22Rv1 (cell line): ENCODE data around the gene BEX4.

Experiments
- ZFX ChIP-seq: fragments of 450-650 bp; IDR thresholded peaks from 2 replicates; pipeline ENCODE4 v1.6.1; 2017; ENCODE audit warnings: antibody characterized with exemption, borderline replicate concordance
- TF ChIP-seq, protein P1 (sequence below): fragments of 450-650 bp; IDR thresholded peaks from 2 replicates; pipeline ENCODE4 v1.5.1; 2017; ENCODE audit warnings: mild to moderate bottlenecking

DNA sequence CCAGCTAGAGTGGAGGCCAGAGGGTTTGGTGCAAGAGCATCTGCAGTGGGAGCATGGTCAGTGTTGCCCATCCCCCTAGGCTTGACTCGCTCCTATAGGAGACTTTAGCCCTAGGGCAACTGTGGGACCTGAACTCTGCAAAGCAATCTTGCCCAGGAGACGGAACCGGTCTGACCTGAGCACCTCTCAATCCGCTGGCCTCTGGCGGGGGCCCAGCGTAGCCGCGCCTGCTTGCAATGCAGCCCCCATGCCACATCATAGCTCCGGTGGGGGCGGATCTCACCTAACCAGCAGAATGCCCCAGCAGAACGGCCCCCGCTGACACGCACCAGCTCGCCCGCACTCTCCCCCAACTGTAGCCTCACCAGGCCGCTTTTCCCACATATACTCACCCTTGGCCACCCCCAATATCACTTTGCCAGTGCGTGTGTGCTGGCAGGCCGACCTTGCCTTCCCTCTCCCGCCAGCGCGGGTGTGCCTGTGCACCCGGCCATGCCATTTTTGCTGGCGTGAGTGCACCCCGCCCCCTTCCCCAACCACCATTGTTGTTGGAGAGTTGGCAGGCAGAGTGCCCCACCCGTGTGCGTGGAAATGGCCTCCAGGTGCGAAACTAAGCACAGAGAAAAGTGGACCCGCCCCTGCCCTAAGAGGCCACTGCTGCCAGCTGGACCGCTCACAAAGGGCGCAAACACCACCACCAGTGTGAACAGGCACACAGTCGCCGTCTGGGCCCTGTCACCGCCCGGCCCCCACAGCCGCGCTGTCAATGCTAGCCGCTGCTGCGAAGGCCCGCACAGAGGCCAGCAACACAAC lies 5.8 kb downstream of the BEX4 start:
- TF ChIP-seq, protein P1, sequence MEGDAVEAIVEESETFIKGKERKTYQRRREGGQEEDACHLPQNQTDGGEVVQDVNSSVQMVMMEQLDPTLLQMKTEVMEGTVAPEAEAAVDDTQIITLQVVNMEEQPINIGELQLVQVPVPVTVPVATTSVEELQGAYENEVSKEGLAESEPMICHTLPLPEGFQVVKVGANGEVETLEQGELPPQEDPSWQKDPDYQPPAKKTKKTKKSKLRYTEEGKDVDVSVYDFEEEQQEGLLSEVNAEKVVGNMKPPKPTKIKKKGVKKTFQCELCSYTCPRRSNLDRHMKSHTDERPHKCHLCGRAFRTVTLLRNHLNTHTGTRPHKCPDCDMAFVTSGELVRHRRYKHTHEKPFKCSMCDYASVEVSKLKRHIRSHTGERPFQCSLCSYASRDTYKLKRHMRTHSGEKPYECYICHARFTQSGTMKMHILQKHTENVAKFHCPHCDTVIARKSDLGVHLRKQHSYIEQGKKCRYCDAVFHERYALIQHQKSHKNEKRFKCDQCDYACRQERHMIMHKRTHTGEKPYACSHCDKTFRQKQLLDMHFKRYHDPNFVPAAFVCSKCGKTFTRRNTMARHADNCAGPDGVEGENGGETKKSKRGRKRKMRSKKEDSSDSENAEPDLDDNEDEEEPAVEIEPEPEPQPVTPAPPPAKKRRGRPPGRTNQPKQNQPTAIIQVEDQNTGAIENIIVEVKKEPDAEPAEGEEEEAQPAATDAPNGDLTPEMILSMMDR = no peak
- no peak for TF ChIP-seq ZFX
